Fibroblast of skin of right quadriceps (primary cell): Measurements from ENCODE around the gene ZNF823.

ENCODE experiments used
- DNase-seq: peaks from one replicate; pipeline ENCODE4 v3.0.0-alpha.2; 2013

The ZNF823 gene

GRCh38 chr19:11736696-11737095, 2.0 kb downstream of the ZNF823 start:
- DNase-seq, result peak; percentile 63

GRCh38 chr19:11735375-11735774, 3.4 kb downstream of the ZNF823 start:
- no peak for DNase-seq

GRCh38 chr19:11729586-11729985, 9.2 kb downstream of the ZNF823 start:
- no peak for DNase-seq

- no peak for DNase-seq
Measured at GRCh38 chr19:11722414-11722813, 16.3 kb downstream of the ZNF823 start.

GRCh38 chr19:11721681-11722080, 17.1 kb downstream of the ZNF823 start:
- peak; percentile 11 for DNase-seq

GRCh38 chr19:11710313-11710712, 28.4 kb downstream of the ZNF823 start:
- DNase-seq, result no peak

GRCh38 chr19:11708457-11708856, 30.3 kb downstream of the ZNF823 start:
- DNase-seq, result no peak

- DNase-seq, result no peak
Measured at GRCh38 chr19:11705474-11705873, 33.3 kb downstream of the ZNF823 start.

- DNase-seq, result no peak
Measured at GRCh38 chr19:11704626-11705025, 34.1 kb downstream of the ZNF823 start.

- DNase-seq, result peak; percentile 18
Measured at GRCh38 chr19:11699931-11700794, 38.6 kb downstream of the ZNF823 start.

- no peak for DNase-seq
Measured at GRCh38 chr19:11698231-11698630, 40.5 kb downstream of the ZNF823 start.

GRCh38 chr19:11697284-11697855, 41.4 kb downstream of the ZNF823 start:
- DNase-seq, result no peak

GRCh38 chr19:11694533-11695439, 44.0 kb downstream of the ZNF823 start:
- peak; percentile 90 for DNase-seq

GRCh38 chr19:11693505-11694499, 44.9 kb downstream of the ZNF823 start:
- DNase-seq, result peak; percentile 89

- no peak for DNase-seq
Measured at GRCh38 chr19:11692127-11692790, 46.5 kb downstream of the ZNF823 start.

GRCh38 chr19:11685676-11686650, 52.8 kb downstream of the ZNF823 start:
- DNase-seq, result no peak

- no peak for DNase-seq
Measured at GRCh38 chr19:11684987-11685675, 53.6 kb downstream of the ZNF823 start.

GRCh38 chr19:11680689-11681302, 58.0 kb downstream of the ZNF823 start:
- DNase-seq, result no peak

- DNase-seq, result no peak
Measured at GRCh38 chr19:11678504-11678903, 60.2 kb downstream of the ZNF823 start.
